Loucy (cell line): ENCODE data around the gene KCNMB2.

Experiments
- H2AFZ ChIP-seq: fragments of 200-600 bp; sonication (generic); 2 replicates; pipeline ENCODE4 v1.6.0; 2016; ENCODE audit warnings: antibody characterized with exemption, mild to moderate bottlenecking, low read length, moderate library complexity
- H3F3A ChIP-seq: fragments of 200-600 bp; 2 replicates; pipeline ENCODE4 v1.6.0; 2016; ENCODE audit warnings: antibody characterized with exemption, low read depth, mild to moderate bottlenecking
- H3K27me3 ChIP-seq: fragments of 200-600 bp; sonication (generic); 2 replicates; pipeline ENCODE4 v1.6.1; 2014; ENCODE audit warnings: low read length, mild to moderate bottlenecking; ENCODE audit not compliant: insufficient read depth, poor library complexity, severe bottlenecking
- H3K36me3 ChIP-seq: fragments of 200-600 bp; sonication (generic); 2 replicates; pipeline ENCODE4 v1.6.1; 2016; ENCODE audit warnings: low read length; ENCODE audit not compliant: insufficient read depth
- H3K4me1 ChIP-seq: fragments of 200-600 bp; sonication (generic); 2 replicates; pipeline ENCODE4 v1.5.1; 2014; ENCODE audit warnings: low read length, mild to moderate bottlenecking; ENCODE audit not compliant: insufficient read depth, poor library complexity, severe bottlenecking
- H3K4me2 ChIP-seq: fragments of 200-600 bp; sonication (generic); 2 replicates; pipeline ENCODE4 v1.6.0; 2014; ENCODE audit warnings: antibody characterized with exemption, low read length, low read depth, mild to moderate bottlenecking; ENCODE audit not compliant: poor library complexity, severe bottlenecking
- H3K4me3 ChIP-seq: fragments of 200-600 bp; sonication (generic); 2 replicates; pipeline ENCODE4 v1.5.1; 2014; ENCODE audit warnings: low read length, mild to moderate bottlenecking, mixed read lengths; ENCODE audit not compliant: poor library complexity, severe bottlenecking
- H3K79me2 ChIP-seq: fragments of 200-600 bp; sonication (generic); 2 replicates; pipeline ENCODE4 v1.6.1; 2014; ENCODE audit warnings: low read length; ENCODE audit not compliant: insufficient read depth
- H3K9ac ChIP-seq: fragments of 200-600 bp; sonication (generic); 2 replicates; pipeline ENCODE4 v1.6.0; 2014; ENCODE audit warnings: mild to moderate bottlenecking, low read depth, low read length, moderate library complexity; ENCODE audit not compliant: poor library complexity, severe bottlenecking
- H3K9me2 ChIP-seq: fragments of 200-600 bp; sonication (generic); replicated peaks from 2 replicates; pipeline ENCODE4 v1.6.1; 2016; ENCODE audit warnings: low read depth, low read length, mixed read lengths
- H3K9me3 ChIP-seq: fragments of 200-600 bp; sonication (generic); 2 replicates; pipeline ENCODE4 v1.6.1; 2014; ENCODE audit warnings: mild to moderate bottlenecking, antibody characterized with exemption, low read length, low read depth; ENCODE audit not compliant: insufficient read depth
- H4K20me1 ChIP-seq: fragments of 200-600 bp; sonication (generic); 2 replicates; pipeline ENCODE4 v1.6.0; 2014; ENCODE audit warnings: antibody characterized with exemption, low read length, mild to moderate bottlenecking; ENCODE audit not compliant: insufficient read depth, poor library complexity, severe bottlenecking
- CTCF ChIP-seq: fragments of 200-600 bp; sonication (generic); conservative IDR thresholded peaks from 2 replicates; pipeline ENCODE4 v1.5.1; 2014; ENCODE audit warnings: mild to moderate bottlenecking, antibody characterized with exemption, low read length
- EZH2phosphoT487 ChIP-seq: fragments of 200-600 bp; IDR thresholded peaks from 2 replicates; pipeline ENCODE4 v1.6.1; 2018; ENCODE audit warnings: antibody characterized with exemption, mild to moderate bottlenecking, moderate library complexity, borderline replicate concordance

Gene KCNMB2

GRCh38 chr3:178628037-178628436 lies 91.8 kb downstream of the KCNMB2 start:
- no peak overlapping the region for H3K4me2 ChIP-seq
- no peaks in the 10 kb centered on the region for H3F3A ChIP-seq
- H3K4me3 ChIP-seq, result no peak overlapping the region
- no peaks in the 10 kb centered on the region for H4K20me1 ChIP-seq
- no peak overlapping the region for H3K9ac ChIP-seq
- no peaks in the 10 kb centered on the region for H3K79me2 ChIP-seq
- no peaks in the 10 kb centered on the region for H3K27me3 ChIP-seq
- no peak overlapping the region for H2AFZ ChIP-seq
- no peaks in the 10 kb centered on the region for H3K9me3 ChIP-seq
- TF ChIP-seq EZH2phosphoT487 (no peak), CTCF (no peak)
- no peaks in the 10 kb centered on the region for H3K9me2 ChIP-seq
- H3K4me1 ChIP-seq, result no peaks in the 10 kb centered on the region
- H3K36me3 ChIP-seq, result no peaks in the 10 kb centered on the region

DNA sequence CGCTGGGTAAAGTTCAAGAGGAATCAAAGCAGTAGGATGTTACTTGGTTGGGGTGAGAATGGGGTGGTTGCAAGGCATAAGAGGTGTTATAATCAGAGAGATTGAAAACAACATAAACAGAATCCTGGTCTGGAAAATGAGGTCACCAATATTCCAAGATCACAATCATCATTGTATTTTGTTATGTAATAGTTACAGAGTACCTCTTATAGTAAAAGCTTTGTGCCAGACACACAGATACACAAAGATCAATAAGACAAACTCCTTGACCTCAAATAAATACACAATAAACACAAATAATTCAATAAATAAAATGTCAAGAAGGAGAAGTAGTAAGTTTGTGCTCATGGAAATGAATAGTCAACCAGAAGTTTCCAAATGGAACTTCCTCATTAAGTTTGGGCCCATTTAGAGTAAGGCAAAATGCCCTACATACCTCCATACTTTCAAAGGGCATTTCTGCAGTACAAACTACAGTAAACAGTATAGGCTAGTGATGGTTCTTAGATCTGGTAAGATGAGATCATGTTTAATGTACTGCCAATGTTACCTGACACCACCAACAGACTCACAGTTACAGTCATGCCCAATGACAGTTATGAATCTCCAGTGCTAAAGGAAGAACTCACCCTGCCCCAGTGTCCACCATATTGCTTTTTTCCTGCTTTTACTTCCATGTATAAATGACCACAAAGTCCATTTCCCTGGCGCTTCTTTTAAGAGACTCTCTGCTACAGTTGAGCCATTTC lies 93.4 kb downstream of the KCNMB2 start:
- Histone ChIP-seq H3K9me3 (no peaks in the 10 kb centered on the region), H3F3A (no peaks in the 10 kb centered on the region), H3K36me3 (no peaks in the 10 kb centered on the region), H3K79me2 (no peaks in the 10 kb centered on the region), H3K27me3 (no peaks in the 10 kb centered on the region), H3K9me2 (no peaks in the 10 kb centered on the region), H2AFZ (no peak overlapping the region), H4K20me1 (no peaks in the 10 kb centered on the region), H3K4me3 (no peak overlapping the region), H3K9ac (no peak overlapping the region), H3K4me2 (no peak overlapping the region), H3K4me1 (no peaks in the 10 kb centered on the region)
- TF ChIP-seq EZH2phosphoT487, result no peak
- TF ChIP-seq CTCF, result no peak

DNA sequence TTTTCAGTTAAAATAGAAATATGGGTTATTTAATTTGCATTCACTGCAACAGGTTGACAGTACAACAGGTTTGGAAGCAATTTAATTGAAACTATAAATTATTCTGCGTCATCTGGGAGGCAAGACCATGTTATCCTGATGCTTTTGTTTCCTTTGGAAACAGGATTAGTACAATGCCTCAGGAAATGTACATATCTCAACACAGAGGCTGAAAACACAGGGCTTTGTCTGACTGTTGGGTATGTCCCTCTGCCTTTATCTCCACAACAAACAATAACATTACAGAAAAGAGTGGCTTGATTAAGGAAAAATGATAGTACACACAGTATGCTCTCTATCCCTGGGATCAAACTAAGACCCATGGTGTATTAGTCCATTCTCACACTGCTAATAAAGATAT lies 95.7 kb downstream of the KCNMB2 start:
- H3F3A ChIP-seq, result no peaks in the 10 kb centered on the region
- H4K20me1 ChIP-seq, result no peaks in the 10 kb centered on the region
- no peaks in the 10 kb centered on the region for H3K27me3 ChIP-seq
- H3K9me3 ChIP-seq, result no peaks in the 10 kb centered on the region
- no peak overlapping the region for H2AFZ ChIP-seq
- no peaks in the 10 kb centered on the region for H3K79me2 ChIP-seq
- H3K9ac ChIP-seq, result no peak overlapping the region
- H3K9me2 ChIP-seq, result no peaks in the 10 kb centered on the region
- H3K4me3 ChIP-seq, result no peak overlapping the region
- TF ChIP-seq CTCF (no peak), EZH2phosphoT487 (no peak)
- H3K4me2 ChIP-seq, result no peak overlapping the region
- no peaks in the 10 kb centered on the region for H3K4me1 ChIP-seq
- no peaks in the 10 kb centered on the region for H3K36me3 ChIP-seq
